Neural progenitor cell (in vitro differentiated cells): ENCODE measurements around the gene CDH12.

ENCODE experiments used
- EZH2 ChIP-seq: fragments of 200-600 bp; sonication (generic); IDR thresholded peaks from 2 replicates; pipeline ENCODE4 v1.6.1; 2017; ENCODE audit warnings: antibody characterized with exemption, mild to moderate bottlenecking, moderate library complexity
- EZH2phosphoT487 ChIP-seq: fragments of 200-600 bp; sonication (generic); IDR thresholded peaks from 2 replicates; pipeline ENCODE4 v1.6.1; 2017; ENCODE audit warnings: antibody characterized with exemption
- TF ChIP-seq, protein P1 (sequence below): fragments of 200-600 bp; sonication (generic); IDR thresholded peaks from 2 replicates; pipeline ENCODE4 v1.5.1; 2017; ENCODE audit warnings: antibody characterized with exemption, mild to moderate bottlenecking

DNA sequence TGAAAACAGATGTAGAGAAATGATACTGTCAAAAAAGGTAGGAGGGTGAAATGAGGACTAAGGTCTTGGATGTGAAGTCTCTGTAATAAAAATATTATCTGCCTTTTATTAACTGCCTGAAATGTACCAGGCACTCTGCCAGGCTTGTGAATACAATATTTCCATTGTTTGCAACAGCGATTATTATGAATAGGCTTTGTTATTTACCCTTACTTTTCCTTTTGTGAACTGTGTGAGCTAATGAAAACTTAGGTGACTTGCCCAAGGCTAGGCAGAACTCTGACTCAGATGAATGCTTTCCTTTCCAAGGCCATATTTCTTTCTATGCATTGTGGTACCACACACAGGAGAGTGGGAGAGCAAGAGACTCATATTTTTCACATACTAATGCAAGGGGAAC, 204.1 kb downstream of the CDH12 start:
- TF ChIP-seq EZH2: no peak
- TF ChIP-seq, protein P1, sequence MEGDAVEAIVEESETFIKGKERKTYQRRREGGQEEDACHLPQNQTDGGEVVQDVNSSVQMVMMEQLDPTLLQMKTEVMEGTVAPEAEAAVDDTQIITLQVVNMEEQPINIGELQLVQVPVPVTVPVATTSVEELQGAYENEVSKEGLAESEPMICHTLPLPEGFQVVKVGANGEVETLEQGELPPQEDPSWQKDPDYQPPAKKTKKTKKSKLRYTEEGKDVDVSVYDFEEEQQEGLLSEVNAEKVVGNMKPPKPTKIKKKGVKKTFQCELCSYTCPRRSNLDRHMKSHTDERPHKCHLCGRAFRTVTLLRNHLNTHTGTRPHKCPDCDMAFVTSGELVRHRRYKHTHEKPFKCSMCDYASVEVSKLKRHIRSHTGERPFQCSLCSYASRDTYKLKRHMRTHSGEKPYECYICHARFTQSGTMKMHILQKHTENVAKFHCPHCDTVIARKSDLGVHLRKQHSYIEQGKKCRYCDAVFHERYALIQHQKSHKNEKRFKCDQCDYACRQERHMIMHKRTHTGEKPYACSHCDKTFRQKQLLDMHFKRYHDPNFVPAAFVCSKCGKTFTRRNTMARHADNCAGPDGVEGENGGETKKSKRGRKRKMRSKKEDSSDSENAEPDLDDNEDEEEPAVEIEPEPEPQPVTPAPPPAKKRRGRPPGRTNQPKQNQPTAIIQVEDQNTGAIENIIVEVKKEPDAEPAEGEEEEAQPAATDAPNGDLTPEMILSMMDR: no peak
- TF ChIP-seq EZH2phosphoT487: no peak
